Stimulated activated CD4-positive, alpha-beta T cell treated with anti-CD3 and anti-CD28 coated beads, Interleukin-15, amount 100 ng/mL, for 48 hours (primary cell): ENCODE results near the gene MAPK8.
"Not testable (repeated sequence)": the region's sequence is repeated elsewhere in the genome, so short reads cannot be mapped to it uniquely, and the experiment has no call there.

ENCODE experiments used
- DNase-seq, 2 donors: peaks; one replicate each; pipeline ENCODE4 v3.0.0-alpha.2; 2020; ENCODE audit warnings: low read depth in 2 of 2

Gene MAPK8

GRCh38 chr10:48306265-48306869, at the start of gene MAPK8:
Gene MAPK8 (plus strand): TSS chr10:48306677. CDS start chr10:48401661, 94,984 bp downstream.
- peak; percentile 83 to 87 for DNase-seq

DNA sequence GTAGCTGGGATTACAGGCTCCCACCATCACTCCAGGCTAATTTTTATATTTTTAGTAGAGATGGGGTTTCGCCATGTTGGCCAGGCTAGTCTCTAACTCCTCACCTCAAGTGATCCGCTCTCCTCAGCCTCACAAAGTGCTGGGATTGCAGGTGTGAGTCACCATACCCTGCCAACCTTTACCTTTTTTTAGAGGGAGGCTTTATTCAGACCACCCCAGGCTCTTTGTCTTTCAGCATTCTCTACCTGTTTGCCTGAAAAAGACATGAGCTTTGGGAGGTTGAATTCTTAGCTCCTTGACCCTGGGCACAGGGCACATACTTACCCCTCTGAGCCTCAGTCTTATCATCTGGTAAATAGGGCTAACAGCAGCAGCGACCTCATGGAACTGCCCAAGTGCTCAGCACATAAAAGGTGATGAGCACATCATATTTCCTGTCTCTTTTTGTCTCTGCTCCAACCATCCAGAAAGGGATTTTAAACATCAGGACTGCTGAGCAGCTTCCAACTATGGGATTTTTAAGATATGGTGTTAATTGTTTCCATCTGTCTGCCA, 49.0 kb upstream of the MAPK8 start:
- no peak for DNase-seq

GRCh38 chr10:48258105-48258504, 48.4 kb upstream of the MAPK8 start:
- no peak for DNase-seq

DNA sequence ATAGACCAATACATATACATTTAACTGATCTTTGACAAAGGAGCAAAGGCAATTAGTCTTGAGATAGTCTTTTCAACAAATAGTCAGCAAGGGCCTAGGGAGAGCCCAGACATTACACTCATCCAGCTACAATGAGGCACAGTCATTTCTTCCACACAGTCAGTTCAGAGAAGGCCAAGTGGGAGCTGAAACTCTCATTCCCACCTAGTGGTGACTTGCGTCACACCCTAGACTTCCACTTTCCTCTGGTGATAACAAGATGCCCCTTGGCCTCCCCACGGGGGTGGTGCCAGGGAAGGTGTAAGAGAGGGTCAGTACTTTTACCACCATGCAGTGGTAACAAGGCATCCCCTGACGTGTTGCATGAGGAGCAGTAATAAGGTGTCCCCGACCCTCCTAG, 39.9 kb upstream of the MAPK8 start:
- DNase-seq: no peak

GRCh38 chr10:48271047-48271730, 35.3 kb upstream of the MAPK8 start:
- DNase-seq: no peak

DNA sequence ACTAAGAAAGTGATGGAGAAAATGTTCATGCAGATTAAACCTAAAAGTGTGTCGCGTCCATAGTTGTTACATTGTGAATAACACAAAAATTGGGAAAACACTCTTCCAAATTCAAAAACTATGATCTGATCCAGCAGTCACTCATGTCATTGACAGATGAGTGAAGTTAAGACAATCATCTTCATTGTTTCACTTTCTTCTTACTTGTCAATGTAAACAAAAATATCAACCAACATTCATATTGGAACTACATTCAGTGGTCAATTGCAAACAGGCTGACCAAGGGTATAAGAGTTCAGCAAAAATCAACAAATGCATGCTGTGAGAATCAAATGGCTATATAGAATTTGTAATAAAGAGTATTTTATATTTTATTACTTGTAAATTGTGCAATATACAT, 33.8 kb upstream of the MAPK8 start:
- DNase-seq: no peak

GRCh38 chr10:48273741-48274140, 32.7 kb upstream of the MAPK8 start:
- no peak for DNase-seq

- DNase-seq: no peak
Measured at GRCh38 chr10:48274636-48275035, 31.8 kb upstream of the MAPK8 start, which contains the start of gene FRMPD2. Gene FRMPD2 (minus strand): TSS chr10:48274696. CDS start chr10:48274567, 129 bp downstream.

DNA sequence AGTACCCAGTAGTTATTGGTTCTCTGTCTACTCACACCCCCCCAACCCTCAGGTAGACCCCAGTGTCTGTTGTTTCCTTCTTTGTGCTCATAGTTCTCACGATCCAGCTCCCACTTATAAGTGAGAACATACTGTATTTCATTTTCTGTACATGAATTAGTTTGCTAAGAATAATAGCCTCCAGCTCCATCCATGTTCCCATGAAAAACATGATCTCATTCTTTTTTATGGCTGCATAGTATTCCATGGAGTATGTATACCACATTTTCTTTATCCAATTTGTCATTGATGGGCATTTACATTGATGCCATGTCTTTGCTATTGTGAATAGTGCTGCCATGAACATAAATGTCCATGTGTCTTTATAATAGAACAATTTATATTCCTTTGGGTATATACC, 29.4 kb upstream of the MAPK8 start:
- no peak for DNase-seq

- DNase-seq: no peak
Measured at GRCh38 chr10:48279081-48279751, 27.3 kb upstream of the MAPK8 start.

DNA sequence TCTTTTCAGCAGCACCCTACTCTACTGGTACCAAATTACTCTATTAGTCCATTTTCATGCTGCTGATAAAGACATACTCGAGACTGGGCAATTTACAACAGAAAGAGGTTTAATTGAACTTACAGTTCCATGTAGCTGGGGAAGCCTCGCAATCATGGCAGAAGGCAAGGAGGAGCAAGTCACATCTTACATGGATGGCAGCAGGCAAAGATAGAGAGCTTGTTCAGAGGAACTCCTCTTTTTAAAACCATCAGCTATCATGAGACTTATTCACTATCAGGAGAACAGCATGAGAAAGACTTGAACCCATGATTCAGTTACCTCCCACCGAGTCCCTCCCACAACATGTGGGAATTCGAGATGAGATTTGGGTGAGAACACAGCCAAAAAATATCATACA, 24.8 kb upstream of the MAPK8 start:
- DNase-seq: not testable (repeated sequence)

GRCh38 chr10:48282829-48283228, 23.6 kb upstream of the MAPK8 start:
- DNase-seq: no peak

DNA sequence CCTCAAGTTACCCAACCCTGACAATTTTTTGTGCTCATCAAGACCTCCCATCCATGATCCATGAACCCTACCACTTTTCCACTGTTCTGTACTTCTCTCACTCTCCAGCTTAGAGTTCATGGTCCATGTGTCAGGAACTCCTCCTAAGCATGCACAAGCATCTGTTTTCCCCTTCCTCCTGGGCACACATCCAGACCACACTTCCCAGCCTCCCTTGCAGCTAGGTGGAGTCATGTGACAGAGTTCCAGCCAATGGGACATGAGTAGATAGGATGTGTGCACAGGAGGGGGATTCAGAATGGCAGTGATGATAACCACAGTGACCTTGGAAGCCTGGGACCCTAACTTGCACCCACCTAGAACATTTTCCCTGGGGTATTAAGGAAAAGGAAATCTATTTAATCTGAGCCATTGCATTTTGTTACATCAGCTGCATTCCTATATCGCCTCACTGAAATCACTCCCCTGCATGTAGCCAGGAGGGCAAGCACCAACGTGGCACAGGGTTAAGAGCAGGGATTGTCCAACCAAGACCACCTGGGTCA, 22.4 kb upstream of the MAPK8 start:
- no peak for DNase-seq

GRCh38 chr10:48284811-48285210, 21.7 kb upstream of the MAPK8 start:
- DNase-seq: no peak

GRCh38 chr10:48285710-48286109, 20.8 kb upstream of the MAPK8 start:
- DNase-seq: no peak

GRCh38 chr10:48286356-48286755, 20.1 kb upstream of the MAPK8 start:
- DNase-seq: no peak

DNA sequence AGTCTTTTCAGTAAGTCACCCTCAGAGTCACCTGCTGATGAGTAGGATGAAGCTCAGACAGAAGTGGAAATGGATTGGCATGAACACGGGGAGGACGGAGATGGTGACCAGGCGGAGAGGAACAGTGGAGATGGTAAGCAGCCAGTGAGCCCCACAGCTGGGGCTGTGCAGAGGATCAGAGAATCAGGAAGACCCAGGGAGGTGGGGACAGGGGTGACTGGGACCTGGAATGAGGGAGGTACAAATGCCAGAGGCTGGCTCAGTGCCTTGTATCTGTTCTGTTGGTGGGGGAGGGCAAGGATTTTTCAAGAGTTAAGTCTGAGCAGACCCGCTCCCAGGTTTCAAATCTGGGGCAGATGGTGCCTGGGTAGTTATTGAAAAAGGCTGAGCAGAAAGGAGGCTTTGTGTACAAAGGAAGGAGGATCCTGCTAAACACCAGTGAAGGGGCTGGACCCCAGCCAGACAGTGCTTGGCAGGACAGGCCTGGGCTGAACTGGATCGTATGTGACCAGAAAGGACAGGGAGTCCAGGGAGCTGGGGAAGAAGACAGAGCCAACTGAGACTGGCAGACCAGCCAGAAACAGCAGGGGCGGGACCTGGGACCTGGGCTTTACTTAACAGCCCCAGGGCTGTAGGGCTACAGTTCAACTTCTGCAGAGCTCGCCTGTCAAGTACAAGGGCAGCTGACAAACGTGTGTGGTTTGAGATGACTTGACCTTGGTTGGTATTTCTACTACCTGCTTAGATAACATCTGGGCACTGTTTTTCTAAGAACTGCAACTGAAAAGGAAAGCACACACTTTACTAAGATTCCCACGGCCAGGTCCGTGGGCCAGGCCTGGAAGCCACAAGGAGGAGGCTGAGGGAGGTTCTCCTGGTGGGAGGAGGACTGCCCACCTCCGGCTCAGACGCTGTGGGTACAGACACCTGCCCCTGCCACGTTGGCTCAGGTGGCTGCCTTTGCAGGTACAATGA, 18.8 kb upstream of the MAPK8 start:
- DNase-seq: no peak

- no peak for DNase-seq
Measured at GRCh38 chr10:48288661-48289060, 17.8 kb upstream of the MAPK8 start.

DNA sequence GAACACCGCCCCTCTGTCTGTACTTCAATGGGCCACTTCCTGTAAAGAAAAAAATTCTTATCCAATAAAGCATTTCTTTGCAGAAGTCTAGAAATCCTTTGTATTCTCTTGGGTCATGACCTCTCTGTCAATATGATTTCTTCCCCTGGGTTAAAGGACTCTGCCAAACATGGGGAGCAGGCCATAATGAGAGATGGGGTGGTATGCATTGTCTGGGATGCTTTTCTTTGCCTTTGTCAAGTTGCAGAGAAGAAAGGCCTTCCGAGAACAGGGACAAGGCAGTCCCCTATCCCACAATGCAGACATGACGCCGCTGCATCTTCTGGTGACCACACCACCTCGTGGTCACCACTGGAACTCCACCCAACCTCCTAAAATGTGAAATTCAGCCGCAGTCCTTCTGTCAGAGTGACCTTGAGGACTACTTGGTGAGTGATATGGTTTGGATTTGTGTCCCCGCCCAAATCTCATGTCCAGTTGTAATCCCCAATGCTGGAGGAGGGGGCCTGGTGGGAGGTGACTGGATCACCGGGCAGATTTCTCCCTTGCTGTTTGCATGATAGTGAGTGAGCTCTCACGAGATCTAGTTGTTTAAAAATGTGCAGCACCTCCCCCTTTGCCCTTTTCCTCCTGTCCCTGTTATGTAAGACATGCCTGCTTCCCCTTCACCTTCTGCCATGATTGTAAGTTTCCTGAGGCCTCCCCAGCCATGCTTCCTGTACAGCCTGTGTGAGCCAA, 16.8 kb upstream of the MAPK8 start:
- peak in 1 of 2 donors; percentile 25 for DNase-seq

DNA sequence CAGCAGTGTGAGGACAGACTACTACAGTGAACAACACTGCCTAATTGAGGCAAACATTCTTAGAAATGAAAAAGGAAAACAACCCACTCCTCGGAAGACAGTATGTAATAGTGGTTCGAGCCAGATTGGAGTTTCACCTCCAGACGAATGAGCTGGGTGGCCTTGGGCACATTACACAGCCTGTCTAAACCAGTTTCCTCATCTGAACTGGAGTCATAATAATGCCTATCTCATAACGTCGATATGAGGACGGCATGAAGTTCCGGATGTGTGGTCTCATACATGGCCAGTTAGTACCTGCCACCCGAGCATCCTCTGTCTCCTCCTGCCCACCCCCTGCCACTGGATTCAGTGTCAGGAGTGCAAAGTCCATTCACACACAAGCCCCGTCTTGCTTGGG, 16.2 kb upstream of the MAPK8 start:
- DNase-seq: no peak

DNA sequence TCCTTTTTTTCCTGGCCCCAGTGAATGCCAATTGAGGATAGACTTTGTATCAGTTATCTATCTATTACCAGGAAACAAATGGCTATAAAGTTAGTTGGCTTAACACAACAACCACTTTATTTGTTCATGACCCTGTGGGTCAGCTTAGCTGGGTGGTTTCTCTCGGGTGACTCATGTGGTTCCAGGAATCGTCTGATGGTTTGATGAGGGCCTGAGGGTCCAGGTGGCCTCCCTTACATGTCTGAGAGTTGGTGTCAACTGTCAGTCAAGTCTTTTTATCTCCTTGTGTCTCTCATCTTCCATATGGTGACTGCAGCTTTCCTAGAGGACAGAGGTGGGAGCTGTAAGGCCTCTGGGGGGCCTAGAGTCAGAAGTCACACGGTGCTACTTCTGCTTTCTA, 15.3 kb upstream of the MAPK8 start:
- no peak for DNase-seq
